SJSA1 (cell line): Measurements from ENCODE around the gene TBC1D9B. TPM values are rescaled to one million over a fixed set of nuclear protein-coding genes. Genes with fewer than 3 reads are reported as not detected.
"Not testable (repeated sequence)": the region's sequence is repeated elsewhere in the genome, so short reads cannot be mapped to it uniquely, and the experiment has no call there.

Experiments
- DNase-seq, 2 experiments: peaks; one replicate each; pipeline ENCODE4 v3.0.0-alpha.2; 2015 to 2020; ENCODE audit warnings: low spot score in 2 of 2, low read depth in 1 of 2
- H3K27ac ChIP-seq: fragments of 250-450 bp; sonication (Bioruptor Pico); 2 replicates; pipeline ENCODE4 v1.5.1; 2020; ENCODE audit warnings: mild to moderate bottlenecking, moderate library complexity
- H3K27me3 ChIP-seq: fragments of 250-450 bp; sonication (Bioruptor Pico); replicated peaks from 2 replicates; pipeline ENCODE4 v1.5.1; 2020; ENCODE audit warnings: mild to moderate bottlenecking, moderate library complexity
- H3K36me3 ChIP-seq: fragments of 250-450 bp; sonication (Bioruptor Pico); 2 replicates; pipeline ENCODE4 v1.5.1; 2020; ENCODE audit warnings: mild to moderate bottlenecking
- H3K4me1 ChIP-seq: fragments of 250-450 bp; sonication (Bioruptor Pico); replicated peaks from 2 replicates; pipeline ENCODE4 v1.6.1; 2021; ENCODE audit warnings: mild to moderate bottlenecking
- H3K4me3 ChIP-seq: fragments of 250-450 bp; sonication (Bioruptor Pico); 2 replicates; pipeline ENCODE4 v1.5.1; 2020; ENCODE audit warnings: mild to moderate bottlenecking
- H3K9me3 ChIP-seq: fragments of 250-450 bp; sonication (Bioruptor Pico); replicated peaks from 2 replicates; pipeline ENCODE4 v1.5.1; 2020; ENCODE audit warnings: mild to moderate bottlenecking
- total RNA-seq: library from RNA; depleted of rRNA; stranded (reverse); fragments of >200 nt; shearing (Covaris generic); gene quantifications from 2 replicates; pipeline ENCODE4 v1.2.3, GENCODE V29; 2014

Gene TBC1D9B
- total RNA-seq, 1 experiment from 2014 or later = 43.2 TPM

GRCh38 chr5:179840766-179841165 is 66.9 kb downstream of the TBC1D9B start:
- no peak overlapping the region for H3K27ac ChIP-seq
- no peaks in the 10 kb centered on the region for H3K27me3 ChIP-seq
- H3K36me3 ChIP-seq = peaks cover 69% of the 10 kb centered on the region
- peaks cover 4% of the 10 kb centered on the region; the same call in 1 of the 2 replicates for H3K9me3 ChIP-seq
- H3K4me1 ChIP-seq = no peaks in the 10 kb centered on the region; the same call in 1 of the 2 replicates
- H3K4me3 ChIP-seq = no peak overlapping the region
- DNase-seq = no peak

- Histone ChIP-seq H3K9me3 (peaks cover 4% of the 10 kb centered on the region; the same call in 1 of the 2 replicates), H3K27me3 (no peaks in the 10 kb centered on the region), H3K4me3 (no peak overlapping the region), H3K4me1 (no peaks in the 10 kb centered on the region; the same call in 1 of the 2 replicates), H3K27ac (no peak overlapping the region), H3K36me3 (peaks cover 70% of the 10 kb centered on the region)
- no peak for DNase-seq
These were observed 67.4 kb downstream of the TBC1D9B start for GRCh38 chr5:179840321-179840720.

- 0 out of 2 replicates have a peak, but pooled peaks cover 2% of the 10 kb centered on the region for H3K9me3 ChIP-seq
- H3K27me3 ChIP-seq = no peaks in the 10 kb centered on the region
- no peak overlapping the region for H3K27ac ChIP-seq
- H3K4me1 ChIP-seq = no peaks in the 10 kb centered on the region; the same call in 1 of the 2 replicates
- peaks cover 69% of the 10 kb centered on the region for H3K36me3 ChIP-seq
- H3K4me3 ChIP-seq = no peak overlapping the region
- DNase-seq = no peak
These were observed 68.1 kb downstream of the TBC1D9B start for GRCh38 chr5:179839328-179840256.

GRCh38 chr5:179837076-179838011 is 70.4 kb downstream of the TBC1D9B start:
- DNase-seq = no peak
- Histone ChIP-seq H3K9me3 (no peaks in the 10 kb centered on the region), H3K27me3 (no peaks in the 10 kb centered on the region), H3K4me1 (no peaks in the 10 kb centered on the region; the same call in 1 of the 2 replicates), H3K36me3 (peaks cover 82% of the 10 kb centered on the region), H3K4me3 (no peak overlapping the region), H3K27ac (no peak overlapping the region)

GRCh38 chr5:179836225-179837019 is 71.3 kb downstream of the TBC1D9B start:
- no peaks in the 10 kb centered on the region for H3K9me3 ChIP-seq
- DNase-seq = peak in 1 of 2 experiments; percentile 30
- no peaks in the 10 kb centered on the region; the same call in 1 of the 2 replicates for H3K4me1 ChIP-seq
- no peak overlapping the region for H3K4me3 ChIP-seq
- H3K36me3 ChIP-seq = peaks cover 88% of the 10 kb centered on the region
- H3K27me3 ChIP-seq = no peaks in the 10 kb centered on the region
- H3K27ac ChIP-seq = no peak overlapping the region

GRCh38 chr5:179834871-179835270 is 72.8 kb downstream of the TBC1D9B start:
- not testable (repeated sequence) for H3K27ac ChIP-seq, H3K4me1 ChIP-seq, DNase-seq, H3K27me3 ChIP-seq, H3K9me3 ChIP-seq, H3K4me3 ChIP-seq
- peaks cover 88% of the 10 kb centered on the region for H3K36me3 ChIP-seq

GRCh38 chr5:179834120-179834519 is 73.6 kb downstream of the TBC1D9B start:
- peaks cover 89% of the 10 kb centered on the region for H3K36me3 ChIP-seq
- H3K27ac ChIP-seq = no peak overlapping the region
- H3K27me3 ChIP-seq = no peaks in the 10 kb centered on the region
- DNase-seq = no peak
- H3K9me3 ChIP-seq = no peaks in the 10 kb centered on the region
- H3K4me1 ChIP-seq = no peaks in the 10 kb centered on the region; the same call in 1 of the 2 replicates
- no peak overlapping the region for H3K4me3 ChIP-seq

- Histone ChIP-seq H3K27me3 (no peaks in the 10 kb centered on the region), H3K36me3 (peaks cover 89% of the 10 kb centered on the region), H3K27ac (no peak overlapping the region), H3K4me1 (no peaks in the 10 kb centered on the region; the same call in 1 of the 2 replicates), H3K4me3 (no peak overlapping the region), H3K9me3 (no peaks in the 10 kb centered on the region)
- no peak for DNase-seq
These were observed 74.0 kb downstream of the TBC1D9B start for GRCh38 chr5:179833709-179834070.

GRCh38 chr5:179833056-179833708 is 74.5 kb downstream of the TBC1D9B start:
- no peaks in the 10 kb centered on the region for H3K9me3 ChIP-seq
- H3K27me3 ChIP-seq = no peaks in the 10 kb centered on the region
- H3K36me3 ChIP-seq = peaks cover 89% of the 10 kb centered on the region
- H3K4me3 ChIP-seq = no peak overlapping the region
- no peaks in the 10 kb centered on the region; the same call in 1 of the 2 replicates for H3K4me1 ChIP-seq
- no peak for DNase-seq
- H3K27ac ChIP-seq = no peak overlapping the region

GRCh38 chr5:179832039-179832745 is 75.5 kb downstream of the TBC1D9B start:
- H3K4me3 ChIP-seq = no peak overlapping the region
- no peaks in the 10 kb centered on the region; the same call in 1 of the 2 replicates for H3K4me1 ChIP-seq
- H3K36me3 ChIP-seq = peaks cover 89% of the 10 kb centered on the region
- DNase-seq = no peak
- no peak overlapping the region for H3K27ac ChIP-seq
- no peaks in the 10 kb centered on the region for H3K27me3 ChIP-seq
- H3K9me3 ChIP-seq = no peaks in the 10 kb centered on the region

- DNase-seq = no peak
- H3K27me3 ChIP-seq = no peaks in the 10 kb centered on the region
- H3K27ac ChIP-seq = no peak overlapping the region
- peaks cover 89% of the 10 kb centered on the region for H3K36me3 ChIP-seq
- H3K9me3 ChIP-seq = no peaks in the 10 kb centered on the region
- no peak overlapping the region for H3K4me3 ChIP-seq
- H3K4me1 ChIP-seq = no peaks in the 10 kb centered on the region
These were observed 76.8 kb downstream of the TBC1D9B start for GRCh38 chr5:179830818-179831468.
